Neural progenitor cell (in vitro differentiated cells): ENCODE data around the gene PBXIP1.

Experiments used
- EZH2phosphoT487 ChIP-seq: fragments of 200-600 bp; sonication (generic); IDR thresholded peaks from 2 replicates; pipeline ENCODE4 v1.6.1; 2017; ENCODE audit warnings: antibody characterized with exemption
- TF ChIP-seq, protein P1 (sequence below): fragments of 200-600 bp; sonication (generic); IDR thresholded peaks from 2 replicates; pipeline ENCODE4 v1.5.1; 2017; ENCODE audit warnings: antibody characterized with exemption, mild to moderate bottlenecking

DNA sequence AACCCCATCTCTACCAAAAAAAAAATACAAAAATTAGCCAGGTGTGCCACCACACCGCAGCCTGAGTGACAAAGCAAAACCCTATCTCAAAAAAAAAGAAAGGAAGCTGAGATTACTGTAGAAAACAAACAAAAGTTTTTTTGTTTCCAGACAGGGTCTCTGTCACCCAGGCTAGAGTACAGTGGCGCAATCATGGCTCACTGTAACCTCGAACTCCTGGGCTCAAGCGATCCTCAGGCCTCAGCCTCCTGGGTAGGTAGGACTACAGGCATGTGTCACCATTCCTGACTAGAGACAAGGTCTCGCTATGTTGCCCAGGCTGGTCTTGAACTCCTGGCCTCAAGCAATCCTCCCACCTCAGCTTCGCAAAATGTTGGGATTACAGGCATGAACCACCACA, 8.5 kb upstream of the PBXIP1 start:
- TF ChIP-seq EZH2phosphoT487, result no peak
- TF ChIP-seq, protein P1, sequence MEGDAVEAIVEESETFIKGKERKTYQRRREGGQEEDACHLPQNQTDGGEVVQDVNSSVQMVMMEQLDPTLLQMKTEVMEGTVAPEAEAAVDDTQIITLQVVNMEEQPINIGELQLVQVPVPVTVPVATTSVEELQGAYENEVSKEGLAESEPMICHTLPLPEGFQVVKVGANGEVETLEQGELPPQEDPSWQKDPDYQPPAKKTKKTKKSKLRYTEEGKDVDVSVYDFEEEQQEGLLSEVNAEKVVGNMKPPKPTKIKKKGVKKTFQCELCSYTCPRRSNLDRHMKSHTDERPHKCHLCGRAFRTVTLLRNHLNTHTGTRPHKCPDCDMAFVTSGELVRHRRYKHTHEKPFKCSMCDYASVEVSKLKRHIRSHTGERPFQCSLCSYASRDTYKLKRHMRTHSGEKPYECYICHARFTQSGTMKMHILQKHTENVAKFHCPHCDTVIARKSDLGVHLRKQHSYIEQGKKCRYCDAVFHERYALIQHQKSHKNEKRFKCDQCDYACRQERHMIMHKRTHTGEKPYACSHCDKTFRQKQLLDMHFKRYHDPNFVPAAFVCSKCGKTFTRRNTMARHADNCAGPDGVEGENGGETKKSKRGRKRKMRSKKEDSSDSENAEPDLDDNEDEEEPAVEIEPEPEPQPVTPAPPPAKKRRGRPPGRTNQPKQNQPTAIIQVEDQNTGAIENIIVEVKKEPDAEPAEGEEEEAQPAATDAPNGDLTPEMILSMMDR, result no peak
